Measurements from ENCODE around the gene MYO5A.

The MYO5A gene

DNA sequence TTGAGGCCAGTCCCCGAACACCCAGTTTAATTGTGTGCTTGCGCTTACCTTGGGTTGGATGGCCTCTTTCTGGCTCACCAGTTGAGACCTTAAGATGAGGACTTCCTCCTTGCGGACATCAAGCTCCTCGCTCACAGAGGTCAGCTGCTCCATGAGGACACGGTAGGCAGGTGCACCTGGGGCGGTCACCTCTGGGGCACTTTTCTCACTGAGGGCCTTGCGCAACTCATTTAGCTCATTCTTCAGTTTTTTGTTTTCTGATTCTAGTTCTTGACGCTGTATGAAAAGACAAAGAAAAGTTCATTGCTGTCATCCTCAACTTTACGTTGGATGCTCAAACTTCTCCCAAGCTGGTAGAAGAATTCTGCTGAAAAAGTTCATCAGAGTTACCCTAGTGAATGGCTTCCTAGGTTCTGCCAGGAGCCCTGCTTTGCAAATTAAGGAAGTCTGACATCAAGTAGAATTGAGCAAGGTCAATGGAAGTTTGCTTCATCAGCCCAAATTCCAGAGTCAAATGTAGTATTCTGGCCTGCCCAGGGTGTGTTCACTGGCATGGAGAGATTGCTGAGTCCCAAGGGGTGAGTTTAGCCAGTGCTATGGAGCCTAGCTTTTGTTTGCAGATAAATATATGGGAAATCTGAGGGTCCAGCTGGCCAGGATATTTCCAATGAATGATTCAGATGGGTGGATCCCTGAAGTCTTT lies 177.3 kb downstream of the MYO5A start:
- no peak for DNase-seq
- TF ChIP-seq POLR2A (IDR thresholded peaks at IDR 0.05; ENCODE audit: low read length) (no peak), GATA1 (IDR thresholded peaks at IDR 0.05; ENCODE audit: low read depth, low read length) (no peak)

DNA sequence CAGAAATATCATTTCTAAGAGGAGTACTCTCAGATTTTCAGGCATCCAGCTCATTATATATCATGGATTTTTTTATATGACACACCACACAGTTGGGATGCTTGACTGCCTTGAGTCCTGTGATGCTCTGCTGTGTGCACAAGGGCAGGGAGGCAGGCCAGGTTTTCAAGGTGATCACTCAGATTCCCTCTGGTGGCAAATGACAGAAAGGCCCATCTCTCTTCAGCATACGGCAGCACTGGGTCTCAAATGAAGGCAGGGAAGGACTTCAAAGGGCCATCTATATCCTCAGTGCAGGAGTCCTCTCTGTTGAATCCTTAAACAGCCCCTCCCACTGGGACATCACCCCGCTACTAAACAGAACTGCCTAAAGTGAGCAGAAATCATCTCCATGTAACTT lies 178.3 kb downstream of the MYO5A start:
- DNase-seq = no peak
- TF ChIP-seq POLR2A (IDR thresholded peaks at IDR 0.05; ENCODE audit: low read length) (no peak), GATA1 (IDR thresholded peaks at IDR 0.05; ENCODE audit: low read depth, low read length) (no peak)

DNA sequence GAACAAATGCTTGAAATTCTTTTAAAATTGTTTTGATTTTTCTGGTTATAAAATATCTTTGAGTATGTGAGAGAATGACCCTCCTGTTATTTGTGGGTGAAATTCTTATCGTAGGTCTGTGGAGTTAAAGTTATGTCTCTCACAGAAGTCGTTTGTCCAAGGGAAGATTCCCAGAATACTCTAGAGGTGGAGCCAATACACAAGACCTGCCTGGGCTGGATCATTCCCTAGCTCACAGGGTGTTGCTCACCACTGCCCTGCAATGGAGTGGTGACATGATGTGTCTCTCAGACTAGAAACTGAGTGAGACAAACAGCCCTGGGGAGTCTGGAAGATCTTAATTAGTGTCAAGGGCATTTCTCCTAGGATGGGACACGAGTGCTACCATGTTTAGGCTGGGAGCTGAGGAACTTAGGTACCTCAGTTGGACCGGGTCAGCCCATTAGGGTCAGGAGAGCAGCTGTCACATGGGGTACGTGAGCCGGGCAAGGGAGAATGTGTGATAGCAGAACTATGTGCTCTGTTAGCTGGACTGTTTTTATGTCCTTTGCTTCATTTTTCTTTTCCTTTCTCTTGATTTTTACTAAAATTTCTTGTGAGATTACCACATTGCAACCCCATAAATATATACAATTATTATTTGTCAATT lies 179.5 kb downstream of the MYO5A start:
- DNase-seq = no peak
- TF ChIP-seq POLR2A (IDR thresholded peaks at IDR 0.05; ENCODE audit: low read length) (no peak), GATA1 (IDR thresholded peaks at IDR 0.05; ENCODE audit: low read depth, low read length) (no peak)

DNA sequence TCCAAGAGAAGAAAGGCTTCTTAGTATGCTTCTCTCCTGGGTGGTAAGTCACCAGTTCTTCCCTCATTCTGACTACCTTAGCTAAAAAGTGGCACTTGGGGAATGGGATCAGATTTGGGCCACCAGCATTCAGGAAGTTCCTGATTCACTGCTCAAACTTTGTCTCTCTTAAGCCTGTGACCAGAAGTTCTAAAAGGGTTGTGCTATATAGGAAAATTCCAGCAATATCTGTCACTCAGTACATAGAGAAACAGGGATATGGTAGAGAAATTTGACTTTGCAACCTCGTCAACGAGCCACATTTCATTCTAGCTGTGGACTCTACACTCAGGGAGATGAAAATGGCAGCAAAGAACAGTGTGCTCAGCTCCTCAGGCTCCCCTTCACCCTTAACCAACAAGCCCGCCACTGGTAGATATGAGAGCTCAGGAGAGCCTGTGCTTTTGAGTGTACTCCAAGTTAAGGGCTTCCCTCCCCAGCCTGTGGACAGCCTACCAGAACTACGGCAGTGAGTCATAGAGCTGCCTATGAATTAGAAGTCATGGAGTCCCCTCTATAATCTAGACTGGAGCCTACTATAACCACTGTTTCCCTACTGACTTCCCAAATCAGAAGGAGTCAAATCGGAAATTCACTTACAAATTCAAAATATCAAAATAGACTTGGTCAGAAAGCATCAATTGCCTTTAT lies 180.5 kb downstream of the MYO5A start:
- TF ChIP-seq GATA1 (IDR thresholded peaks at IDR 0.05; ENCODE audit: low read depth, low read length) = no peak
- TF ChIP-seq POLR2A (IDR thresholded peaks at IDR 0.05; ENCODE audit: low read length) = no peak
- no peak for DNase-seq

DNA sequence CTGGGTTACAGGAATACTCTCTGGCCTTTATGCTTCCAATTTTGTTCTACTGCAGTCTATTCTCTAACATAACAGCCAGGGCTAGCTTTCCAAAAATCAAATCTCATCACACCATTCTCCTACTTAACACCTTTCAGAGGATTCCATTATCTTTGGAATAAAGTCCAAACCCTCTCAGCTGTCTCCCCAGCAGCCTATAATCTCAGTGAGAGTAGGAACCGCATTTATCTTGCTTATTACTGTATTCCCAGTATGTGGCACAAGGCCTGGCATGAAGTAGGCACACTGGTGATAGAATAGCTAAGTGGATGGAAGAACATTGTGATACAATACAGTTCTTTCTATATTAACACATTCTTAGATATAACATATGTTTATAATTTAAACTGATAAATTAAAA lies 184.1 kb downstream of the MYO5A start:
- DNase-seq = no peak
- no peak for TF ChIP-seq POLR2A (IDR thresholded peaks at IDR 0.05; ENCODE audit: low read length)
- TF ChIP-seq GATA1 (IDR thresholded peaks at IDR 0.05; ENCODE audit: low read depth, low read length) = no peak

DNA sequence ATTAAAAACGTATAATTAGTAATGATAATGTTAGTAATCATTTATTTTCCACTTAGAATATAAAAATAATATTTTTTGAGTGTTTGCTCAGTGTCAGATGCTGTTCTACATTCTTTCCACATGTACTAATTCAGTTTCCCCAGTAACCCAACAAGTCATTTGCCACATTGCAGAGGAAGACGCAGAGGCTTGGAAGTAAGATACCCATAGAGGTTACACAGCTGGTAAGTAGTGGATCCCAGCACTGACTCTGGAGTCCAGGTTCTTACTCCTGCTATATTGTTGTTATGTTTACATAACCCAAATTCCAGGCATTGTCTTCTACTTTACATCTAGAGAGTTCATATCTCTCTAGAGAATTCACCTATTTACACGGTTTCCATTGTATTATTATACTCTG lies 184.8 kb downstream of the MYO5A start:
- TF ChIP-seq GATA1 (IDR thresholded peaks at IDR 0.05; ENCODE audit: low read depth, low read length) (no peak), POLR2A (IDR thresholded peaks at IDR 0.05; ENCODE audit: low read length) (no peak)
- DNase-seq = no peak

DNA sequence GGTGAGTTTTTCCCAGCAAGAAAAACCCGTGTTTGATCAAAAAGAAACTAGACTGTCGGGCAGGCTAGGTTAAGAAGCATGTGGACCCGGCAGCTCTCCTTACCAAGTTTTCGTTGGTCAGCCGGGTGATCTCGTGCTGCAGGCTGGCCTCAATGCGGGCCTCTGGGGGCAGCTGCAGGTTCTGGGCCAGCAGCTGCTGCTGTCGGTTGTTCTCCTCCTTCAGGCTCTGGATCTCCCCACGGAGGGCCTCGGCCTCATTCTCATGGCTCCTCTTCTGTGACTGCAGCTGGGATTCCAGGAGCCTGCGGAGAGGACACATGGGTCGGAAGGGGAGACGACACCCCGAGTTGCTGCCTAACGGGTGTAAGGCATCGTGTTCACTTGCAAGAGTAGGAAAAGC lies 188.6 kb downstream of the MYO5A start:
- DNase-seq = no peak
- TF ChIP-seq GATA1 (IDR thresholded peaks at IDR 0.05; ENCODE audit: low read depth, low read length) = no peak
- no peak for TF ChIP-seq POLR2A (IDR thresholded peaks at IDR 0.05; ENCODE audit: low read length)

DNA sequence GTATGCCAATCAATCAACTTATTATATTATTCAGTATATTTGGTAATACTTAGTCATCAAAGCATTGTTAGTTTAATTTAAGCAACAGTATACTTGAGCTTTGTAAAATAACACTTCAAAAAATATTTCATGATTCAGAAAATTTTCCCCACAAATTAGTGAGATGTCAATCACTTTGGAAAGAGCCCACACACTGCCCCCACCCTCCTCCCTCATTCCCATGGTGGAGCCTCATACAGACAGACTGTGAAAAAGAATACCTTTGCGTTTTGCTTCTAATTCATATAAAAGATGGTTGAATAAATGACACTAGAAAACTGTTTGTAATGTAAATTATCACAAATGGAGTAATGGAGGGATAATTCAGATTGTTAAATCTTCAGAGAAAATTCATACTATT lies 189.8 kb downstream of the MYO5A start:
- no peak for DNase-seq
- TF ChIP-seq GATA1 (IDR thresholded peaks at IDR 0.05; ENCODE audit: low read depth, low read length) = no peak
- TF ChIP-seq POLR2A (IDR thresholded peaks at IDR 0.05; ENCODE audit: low read length) = no peak

DNA sequence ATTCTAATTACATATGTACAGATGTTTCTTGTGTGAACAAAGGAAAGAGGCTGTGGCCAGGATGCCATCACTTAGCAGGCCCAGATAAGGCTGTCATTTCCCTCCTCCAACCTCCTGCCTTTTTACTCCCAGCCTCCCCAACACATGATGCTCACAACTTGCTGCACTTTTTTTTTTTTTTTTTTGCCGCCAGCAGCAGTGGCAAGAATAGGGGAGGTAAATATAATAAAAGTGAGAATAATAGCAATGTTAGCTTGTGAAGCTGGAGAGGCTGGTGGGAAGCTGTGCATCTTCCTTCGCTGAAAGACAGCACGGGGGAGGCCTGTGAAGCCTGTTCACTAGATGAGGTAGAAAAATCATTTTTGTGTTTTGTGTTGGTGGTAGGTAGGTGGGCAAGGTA lies 190.6 kb downstream of the MYO5A start:
- no peak for DNase-seq
- TF ChIP-seq POLR2A (IDR thresholded peaks at IDR 0.05; ENCODE audit: low read length) = no peak
- no peak for TF ChIP-seq GATA1 (IDR thresholded peaks at IDR 0.05; ENCODE audit: low read depth, low read length)

DNA sequence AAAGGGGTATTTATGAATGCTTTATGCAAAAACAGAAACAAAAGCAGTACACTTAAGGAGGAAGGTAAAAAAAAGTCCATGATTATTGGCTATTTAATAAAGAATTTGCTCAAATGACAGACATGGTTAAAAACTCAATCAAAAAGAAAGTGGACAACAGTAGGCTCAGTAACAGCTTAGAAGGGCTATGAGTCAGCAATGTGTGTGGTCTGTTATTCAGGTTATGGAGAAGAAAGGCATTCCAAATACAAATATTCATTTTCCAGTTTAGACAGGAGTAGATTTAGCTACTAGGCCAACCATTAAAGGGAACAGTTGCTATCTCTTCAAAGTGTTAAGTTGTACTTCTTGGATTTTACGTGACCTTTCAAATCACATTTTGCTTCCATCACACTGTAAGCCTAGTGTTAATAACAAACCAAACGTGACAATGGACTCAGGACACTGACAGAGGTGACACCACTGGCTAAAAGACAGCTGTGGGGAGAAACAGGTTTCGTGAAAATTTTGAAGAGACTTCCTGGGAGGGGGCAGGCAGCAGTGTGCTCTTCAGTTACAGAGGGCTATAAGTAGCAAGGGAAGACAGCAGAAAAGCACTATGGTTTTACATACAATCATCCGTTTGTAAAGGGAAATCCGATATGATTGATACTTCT lies 191.4 kb downstream of the MYO5A start:
- TF ChIP-seq POLR2A (IDR thresholded peaks at IDR 0.05; ENCODE audit: low read length) (no peak), GATA1 (IDR thresholded peaks at IDR 0.05; ENCODE audit: low read depth, low read length) (no peak)
- no peak for DNase-seq

DNA sequence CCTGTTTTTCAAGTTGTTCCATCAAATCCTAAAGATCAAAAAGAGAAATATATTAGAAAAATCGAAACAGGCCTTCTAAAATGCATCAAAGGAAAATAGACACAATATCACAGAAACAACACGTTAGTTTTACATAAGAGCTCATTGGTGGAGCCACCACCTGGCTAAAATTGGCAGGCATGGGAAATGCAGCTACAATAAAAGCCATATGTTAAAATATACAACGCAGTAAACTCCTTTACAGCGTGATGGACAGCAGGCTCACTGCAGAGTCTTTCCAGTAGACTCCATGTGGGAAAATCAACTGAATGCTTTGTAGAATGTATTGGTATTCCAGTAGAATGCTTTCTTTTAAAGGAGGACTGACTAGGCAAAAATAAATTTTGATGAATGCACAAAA lies 192.2 kb downstream of the MYO5A start:
- no peak for DNase-seq
- TF ChIP-seq POLR2A (IDR thresholded peaks at IDR 0.05; ENCODE audit: low read length) = no peak
- TF ChIP-seq GATA1 (IDR thresholded peaks at IDR 0.05; ENCODE audit: low read depth, low read length) = no peak

DNA sequence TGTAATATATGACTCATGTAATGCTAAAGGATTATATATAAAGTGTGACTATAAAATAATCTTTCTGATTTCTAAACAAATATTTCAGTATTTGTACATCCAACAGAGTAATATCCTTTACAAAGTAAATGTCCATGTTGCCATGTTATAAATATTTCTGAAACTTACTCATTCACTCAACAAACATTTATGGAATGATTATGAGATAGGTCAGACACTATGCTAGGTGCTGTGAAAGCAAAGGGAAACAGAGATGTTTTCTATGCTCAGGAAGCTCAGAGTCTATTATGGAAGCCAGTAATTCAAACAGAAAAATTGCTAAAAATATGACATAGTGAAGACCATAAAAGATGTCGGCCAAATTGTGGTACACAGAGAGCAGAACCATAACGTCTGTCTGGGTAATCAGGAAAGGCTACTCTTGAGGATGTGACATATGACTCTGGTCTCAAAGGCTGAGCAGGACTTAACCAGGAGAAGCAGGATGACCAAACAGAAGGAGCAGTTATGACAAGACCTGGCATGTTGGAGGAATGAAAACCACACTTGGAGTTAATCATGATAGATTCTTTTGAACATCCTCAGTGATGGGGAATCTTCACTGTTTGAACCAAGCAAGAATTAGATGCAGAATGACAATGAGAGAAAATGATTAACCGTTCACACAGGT lies 194.1 kb downstream of the MYO5A start:
- DNase-seq = no peak
- TF ChIP-seq GATA1 (IDR thresholded peaks at IDR 0.05; ENCODE audit: low read depth, low read length) (no peak), POLR2A (IDR thresholded peaks at IDR 0.05; ENCODE audit: low read length) (no peak)

DNA sequence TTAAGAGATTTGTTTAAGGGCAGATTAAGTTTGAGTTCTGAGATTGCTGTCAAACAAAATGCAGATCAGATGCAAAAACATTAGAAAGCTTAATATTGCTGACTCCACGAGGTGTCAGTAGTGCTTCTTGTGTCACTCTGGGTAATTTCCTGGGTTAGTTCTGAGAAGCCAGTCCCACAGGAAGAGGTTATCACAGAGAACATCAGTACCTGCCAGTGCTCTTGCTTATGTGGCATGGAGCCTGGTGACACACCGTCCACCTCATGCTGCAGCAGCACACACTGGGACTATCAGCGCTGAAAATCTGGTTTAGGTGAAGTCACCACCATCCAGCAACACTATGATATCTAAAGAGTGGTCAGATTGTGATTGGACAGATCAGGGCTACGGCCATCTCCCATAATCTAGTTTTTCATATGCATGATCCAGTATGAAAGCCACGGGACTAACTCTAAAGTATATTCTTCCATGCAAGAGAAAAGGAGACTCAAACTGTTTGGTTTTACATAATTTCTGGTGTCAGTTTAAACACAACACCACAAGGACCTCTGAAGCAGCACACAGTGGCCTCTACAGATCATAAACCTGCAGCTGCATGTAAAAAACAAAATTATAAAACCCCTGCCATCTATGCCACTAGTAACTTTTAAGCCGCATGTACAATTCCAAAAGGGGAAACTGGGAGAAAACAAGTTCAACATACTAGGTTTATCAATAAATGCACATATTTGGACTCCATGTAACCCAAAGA lies 197.0 kb downstream of the MYO5A start:
- peak in 1 of 2 experiments; percentile 23 for DNase-seq
- TF ChIP-seq GATA1 (IDR thresholded peaks at IDR 0.05; ENCODE audit: low read depth, low read length) = no peak
- no peak for TF ChIP-seq POLR2A (IDR thresholded peaks at IDR 0.05; ENCODE audit: low read length)

Data from erythroblast (primary cell).